NB4 (cell line): ENCODE measurements around the gene FPGS.

Source experiments
- DNase-seq: peaks from one replicate; pipeline ENCODE4 v3.0.0; 2010; ENCODE audit warnings: low read depth
- H3K4me3 ChIP-seq: one replicate; pipeline ENCODE4 v1.5.1; 2011; ENCODE audit warnings: mild to moderate bottlenecking, low read depth, low read length, moderate library complexity
- CTCF ChIP-seq: IDR thresholded peaks from one replicate; pipeline ENCODE4 v1.5.1; 2012; ENCODE audit warnings: low read depth, low read length
- MAX ChIP-seq: IDR thresholded peaks from 2 replicates; pipeline ENCODE4 v1.6.1; 2011; ENCODE audit warnings: low read depth, low read length
- MYC ChIP-seq: IDR thresholded peaks from 2 replicates; pipeline ENCODE4 v1.6.1; 2011; ENCODE audit warnings: low read depth, low read length
- POLR2A ChIP-seq: IDR thresholded peaks from 2 replicates; pipeline ENCODE4 v1.6.1; 2011; ENCODE audit warnings: mild to moderate bottlenecking; ENCODE audit not compliant: insufficient read length; ENCODE audit errors: extremely low read depth

The FPGS gene

GRCh38 chr9:127802576-127803443, at the start of gene FPGS:
Gene FPGS (plus strand): TSS chr9:127802882. CDS start chr9:127802925, 43 bp downstream.
- peak within 1 kb of the TSS; percentile 91 for H3K4me3 ChIP-seq
- peak; percentile 78 for TF ChIP-seq POLR2A
- TF ChIP-seq MYC, result peak; percentile 84
- TF ChIP-seq CTCF, result no peak
- peak; percentile 88 for TF ChIP-seq MAX
- DNase-seq, result peak; percentile 92

- DNase-seq, result no peak
- no peak overlapping the region for H3K4me3 ChIP-seq
- TF ChIP-seq CTCF, result no peak
- TF ChIP-seq MYC, result no peak
- TF ChIP-seq MAX, result no peak
- TF ChIP-seq POLR2A, result no peak
Observed at GRCh38 chr9:127753148-127753547, 49.5 kb upstream of the FPGS start.

- DNase-seq, result no peak
- TF ChIP-seq CTCF (no peak), MYC (no peak), POLR2A (no peak), MAX (no peak)
- no peak overlapping the region for H3K4me3 ChIP-seq
Observed at GRCh38 chr9:127753622-127754021, 49.1 kb upstream of the FPGS start.

- no peak for DNase-seq
- TF ChIP-seq POLR2A (no peak), CTCF (no peak)
- H3K4me3 ChIP-seq, result no peak overlapping the region
Observed at GRCh38 chr9:127754099-127755060, 48.3 kb upstream of the FPGS start.

GRCh38 chr9:127755061-127756060, 47.3 kb upstream of the FPGS start:
- no peak for DNase-seq
- TF ChIP-seq MYC, result no peak
- no peak for TF ChIP-seq POLR2A
- TF ChIP-seq MAX, result no peak
- no peak for TF ChIP-seq CTCF
- no peak overlapping the region for H3K4me3 ChIP-seq
